Brain microvascular endothelial cell (primary cell): ENCODE results near the gene TRIM33.
"Not testable (repeated sequence)": the region's sequence is repeated elsewhere in the genome, so short reads cannot be mapped to it uniquely, and the experiment has no call there.

Experiments
- DNase-seq: peaks from one replicate; pipeline ENCODE4 v3.0.0-alpha.2; 2020
- H3K27ac ChIP-seq: fragments of 250-450 bp; sonication (Bioruptor Pico); 2 replicates; pipeline ENCODE4 v1.5.1; 2020; ENCODE audit warnings: mild to moderate bottlenecking, moderate library complexity
- H3K27me3 ChIP-seq: fragments of 250-450 bp; sonication (Bioruptor Pico); replicated peaks from 2 replicates; pipeline ENCODE4 v1.5.1; 2020; ENCODE audit warnings: mild to moderate bottlenecking
- H3K36me3 ChIP-seq: fragments of 250-450 bp; sonication (Bioruptor Pico); replicated peaks from 2 replicates; pipeline ENCODE4 v1.5.1; 2020; ENCODE audit warnings: mild to moderate bottlenecking
- H3K4me3 ChIP-seq: 2 replicates; pipeline ENCODE4 v1.5.1; 2011; ENCODE audit warnings: low read depth, mild to moderate bottlenecking, control low read depth, low read length, moderate library complexity
- in situ Hi-C: cut with HindIII; loops from 2 replicates; pipeline ENCODE4 v1.10.0; 2017; ENCODE audit warnings: low sequenced_read_pairs, low pct_ligation_motif_present
- TF ChIP-seq, protein P1 (sequence below): IDR thresholded peaks from 2 replicates; pipeline ENCODE4 v1.5.1; 2011; ENCODE audit warnings: low read depth, mild to moderate bottlenecking, moderate library complexity, low read length, control low read depth, inconsistent platforms; ENCODE audit errors: missing control alignments

The TRIM33 gene

DNA sequence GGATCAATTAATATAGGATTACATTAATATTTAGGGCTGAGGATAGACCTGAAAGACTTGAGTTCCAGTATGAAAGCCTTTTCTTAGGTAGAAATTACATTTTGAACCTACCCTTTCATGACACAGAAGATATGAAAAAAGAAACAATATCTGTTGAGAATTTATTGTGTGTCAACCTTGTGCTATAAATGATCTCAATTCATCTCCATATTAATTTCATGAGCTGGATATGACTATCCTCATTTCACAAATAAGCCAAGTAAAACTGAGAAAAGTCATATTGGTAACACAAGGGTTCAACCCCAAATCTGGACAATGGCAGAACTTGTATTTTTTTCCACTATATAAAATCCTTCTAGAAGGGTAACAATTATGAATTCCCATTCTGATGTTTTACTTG, 120.0 kb downstream of the TRIM33 start:
- Histone ChIP-seq H3K27ac (no peak overlapping the region), H3K36me3 (peaks cover 2% of the 10 kb centered on the region), H3K27me3 (no peaks in the 10 kb centered on the region), H3K4me3 (no peak overlapping the region)
- no peak for DNase-seq
- TF ChIP-seq, protein P1, sequence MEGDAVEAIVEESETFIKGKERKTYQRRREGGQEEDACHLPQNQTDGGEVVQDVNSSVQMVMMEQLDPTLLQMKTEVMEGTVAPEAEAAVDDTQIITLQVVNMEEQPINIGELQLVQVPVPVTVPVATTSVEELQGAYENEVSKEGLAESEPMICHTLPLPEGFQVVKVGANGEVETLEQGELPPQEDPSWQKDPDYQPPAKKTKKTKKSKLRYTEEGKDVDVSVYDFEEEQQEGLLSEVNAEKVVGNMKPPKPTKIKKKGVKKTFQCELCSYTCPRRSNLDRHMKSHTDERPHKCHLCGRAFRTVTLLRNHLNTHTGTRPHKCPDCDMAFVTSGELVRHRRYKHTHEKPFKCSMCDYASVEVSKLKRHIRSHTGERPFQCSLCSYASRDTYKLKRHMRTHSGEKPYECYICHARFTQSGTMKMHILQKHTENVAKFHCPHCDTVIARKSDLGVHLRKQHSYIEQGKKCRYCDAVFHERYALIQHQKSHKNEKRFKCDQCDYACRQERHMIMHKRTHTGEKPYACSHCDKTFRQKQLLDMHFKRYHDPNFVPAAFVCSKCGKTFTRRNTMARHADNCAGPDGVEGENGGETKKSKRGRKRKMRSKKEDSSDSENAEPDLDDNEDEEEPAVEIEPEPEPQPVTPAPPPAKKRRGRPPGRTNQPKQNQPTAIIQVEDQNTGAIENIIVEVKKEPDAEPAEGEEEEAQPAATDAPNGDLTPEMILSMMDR = no peak
- in situ Hi-C loops = no loop called here

DNA sequence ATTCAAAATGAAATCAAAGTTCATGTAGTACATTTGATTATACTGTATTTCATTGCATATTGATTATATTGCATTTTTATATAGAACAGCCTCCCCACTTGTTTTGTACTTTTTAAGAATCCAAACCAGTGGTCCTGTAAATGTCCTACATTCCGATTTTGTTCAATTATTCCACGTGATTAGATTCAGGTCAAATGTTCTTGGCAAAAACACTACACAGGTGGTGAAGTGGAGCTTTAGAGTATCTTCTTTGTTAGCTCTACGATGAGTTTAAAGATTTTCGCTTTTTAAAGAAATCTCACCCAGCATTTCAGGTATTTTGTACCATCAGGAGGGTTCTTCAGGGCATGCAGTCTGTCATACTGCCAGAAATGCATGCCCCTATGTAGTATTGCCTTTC, 120.6 kb downstream of the TRIM33 start:
- in situ Hi-C loops = no loop called here
- Histone ChIP-seq H3K27ac (no peak overlapping the region), H3K4me3 (no peak overlapping the region), H3K36me3 (no peaks in the 10 kb centered on the region), H3K27me3 (no peaks in the 10 kb centered on the region)
- DNase-seq = no peak
- TF ChIP-seq, protein P1 = no peak

DNA sequence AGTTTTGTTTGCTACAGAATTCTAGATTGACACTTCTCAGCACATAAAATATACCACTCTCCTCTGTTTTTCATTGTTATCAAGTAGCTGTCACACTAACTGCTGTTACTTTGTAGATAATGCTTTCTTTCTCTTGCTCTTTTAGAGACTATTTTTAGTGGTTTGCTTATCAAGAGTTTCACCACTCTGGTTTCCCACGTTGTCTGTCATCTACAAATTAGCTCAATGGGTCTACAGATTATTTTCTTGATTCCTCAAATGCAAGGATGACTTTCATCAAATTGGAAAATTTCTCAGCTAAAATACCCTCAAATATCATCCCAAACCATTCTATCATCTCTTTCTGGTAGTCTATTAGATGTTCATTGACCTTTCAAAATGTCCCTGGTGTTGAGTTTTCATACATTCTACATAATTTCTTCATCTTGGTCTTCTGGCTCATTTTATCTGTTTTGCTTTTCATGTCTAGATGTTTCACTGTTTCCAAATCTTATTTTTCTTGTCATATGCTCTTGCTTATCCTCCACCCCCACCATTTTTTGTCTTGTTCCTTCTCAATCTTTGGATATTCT, 122.5 kb downstream of the TRIM33 start:
- Histone ChIP-seq H3K36me3 (no peaks in the 10 kb centered on the region), H3K4me3 (no peak overlapping the region), H3K27me3 (no peaks in the 10 kb centered on the region), H3K27ac (no peak overlapping the region)
- in situ Hi-C loops = no loop called here
- DNase-seq = no peak
- TF ChIP-seq, protein P1 = no peak

DNA sequence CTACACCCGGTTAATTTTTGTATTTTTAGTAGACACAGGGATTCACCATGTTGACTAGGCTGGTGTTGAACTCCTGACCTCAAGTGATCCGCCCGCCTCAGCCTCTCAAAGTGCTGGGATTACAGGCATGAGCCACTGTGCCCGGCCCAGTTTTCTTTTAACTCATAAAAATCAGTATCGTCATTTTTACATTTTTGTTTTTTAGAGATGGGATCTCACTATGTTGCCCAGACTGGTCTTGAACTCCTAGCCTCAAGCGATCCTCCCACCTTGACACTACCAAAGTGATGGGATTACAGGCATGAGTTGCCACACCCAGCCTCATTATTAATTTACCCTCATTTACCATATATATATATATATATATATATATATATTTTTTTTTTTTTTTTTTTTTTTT, 123.4 kb downstream of the TRIM33 start:
- in situ Hi-C loops, H3K4me3 ChIP-seq, DNase-seq: not testable (repeated sequence)

DNA sequence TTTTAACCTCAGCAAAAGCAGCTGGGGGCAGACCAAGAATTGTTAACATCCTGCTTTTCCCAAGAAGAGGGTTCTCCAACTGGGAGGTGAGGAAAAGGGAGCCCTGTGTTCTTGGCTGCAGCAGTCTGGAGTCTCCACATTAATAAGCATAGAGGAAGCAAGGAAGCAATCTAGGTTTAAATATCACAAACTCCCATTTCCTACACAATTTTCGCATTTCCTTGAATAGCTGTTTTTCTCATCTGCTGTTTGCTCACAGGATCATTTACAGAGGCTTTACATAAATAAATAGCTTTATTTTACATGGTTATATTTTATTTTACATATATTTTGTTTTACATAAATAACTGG, 124.0 kb downstream of the TRIM33 start:
- Histone ChIP-seq H3K27me3 (no peaks in the 10 kb centered on the region), H3K27ac (no peak overlapping the region), H3K4me3 (no peak overlapping the region), H3K36me3 (no peaks in the 10 kb centered on the region)
- DNase-seq = no peak
- in situ Hi-C loops = no loop called here
- TF ChIP-seq, protein P1 = no peak

More for the DNA sequence above, 123.4 kb downstream of the TRIM33 start:
- not testable (repeated sequence) for H3K27me3 ChIP-seq, H3K36me3 ChIP-seq, H3K27ac ChIP-seq

DNA sequence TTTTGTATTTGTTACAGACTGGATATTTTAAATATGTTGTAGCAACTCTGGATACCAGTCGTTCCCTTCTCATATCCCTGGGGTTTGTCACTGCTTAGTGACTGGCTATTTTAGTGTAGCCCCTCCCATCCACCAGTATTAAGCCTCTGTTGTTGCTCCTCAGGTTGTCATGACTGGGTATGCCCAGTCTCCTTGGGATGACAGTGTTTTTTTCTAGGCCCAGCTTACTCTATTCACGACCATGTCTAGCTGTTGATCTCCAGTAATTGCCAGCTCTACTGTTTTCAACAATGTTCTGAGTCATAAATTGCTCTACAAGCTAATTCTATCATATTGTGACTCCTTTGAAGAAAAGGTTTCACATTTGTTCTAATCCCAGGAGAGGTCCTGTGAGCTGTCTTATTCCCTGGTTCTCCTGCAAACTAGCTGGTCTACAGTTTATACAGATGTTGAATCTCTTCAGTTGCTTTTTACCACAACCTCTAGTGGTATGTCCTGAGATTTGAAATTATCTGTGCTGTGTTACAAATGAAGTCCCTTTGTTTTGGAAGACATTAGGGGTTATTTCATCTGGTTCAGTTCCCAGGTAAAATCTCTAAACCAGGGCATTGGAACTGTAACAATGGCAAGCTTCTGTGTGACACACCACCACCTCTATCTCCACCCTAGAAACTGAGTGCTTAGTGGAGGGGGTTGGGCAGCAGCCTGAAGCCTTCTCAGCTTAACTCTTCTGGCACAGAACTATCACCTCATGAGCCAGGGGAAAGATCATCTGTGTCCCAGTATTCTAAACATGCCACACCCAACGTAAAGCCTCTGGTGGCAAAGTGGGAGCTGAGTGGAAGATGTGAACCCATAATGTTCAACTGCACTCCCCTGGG, 124.6 kb downstream of the TRIM33 start:
- no peaks in the 10 kb centered on the region for H3K27me3 ChIP-seq
- in situ Hi-C loops = no loop called here
- DNase-seq = no peak
- no peak overlapping the region for H3K27ac ChIP-seq
- H3K36me3 ChIP-seq = no peaks in the 10 kb centered on the region
- TF ChIP-seq, protein P1 = no peak
- no peak overlapping the region for H3K4me3 ChIP-seq
